PC-9 (cell line): ENCODE data around the gene FASN. TPM values are rescaled to one million over a fixed set of nuclear protein-coding genes. Genes with fewer than 3 reads are reported as not detected.

Experiments
- BruUV-seq: library from RNA; stranded (reverse); fragments of 400-500 nt; replicated peaks from 2 replicates; lab custom pipeline; 2021; lab: Mats Ljungman, UMichigan
- CTCF ChIA-PET: fragments of 300-600 bp; sonication (Branson Sonifier 250); formaldehyde crosslinking; loops from one replicate; lab custom pipeline; 2022; ENCODE audit warnings: antibody characterized with exemption; lab: Charles Lee
- POLR2A ChIA-PET: fragments of 300-600 bp; sonication (Branson Sonifier 250); formaldehyde crosslinking; loops from one replicate; lab custom pipeline; 2022; ENCODE audit warnings: antibody characterized with exemption; ENCODE audit not compliant: unreplicated experiment; lab: Charles Lee
- DNase-seq, 2 experiments: peaks; one replicate each; pipeline versions ENCODE4 v3.0.0 to v3.0.0-alpha.2; 2015 to 2022; ENCODE audit warnings: mixed read lengths in 1 of 2
- H2AFZ ChIP-seq: fragments of 200-600 bp; sonication (generic); 2 replicates; pipeline ENCODE4 v1.8.1; 2017; ENCODE audit warnings: antibody characterized with exemption
- H3F3A ChIP-seq: fragments of 200-600 bp; sonication (generic); 2 replicates; pipeline ENCODE4 v1.8.1; 2017; ENCODE audit warnings: antibody characterized with exemption, mild to moderate bottlenecking, low read depth; ENCODE audit not compliant: insufficient read depth
- H3K27ac ChIP-seq: fragments of 200-600 bp; sonication (generic); 2 replicates; pipeline ENCODE4 v1.6.1; 2016; ENCODE audit warnings: mixed run types
- H3K27me3 ChIP-seq: fragments of 200-600 bp; sonication (generic); 2 replicates; pipeline ENCODE4 v1.6.1; 2016; ENCODE audit warnings: low read depth, mixed run types; ENCODE audit not compliant: insufficient read depth
- H3K36me3 ChIP-seq: fragments of 200-600 bp; sonication (generic); 2 replicates; pipeline ENCODE4 v1.6.1; 2016; ENCODE audit warnings: low read depth, mixed run types
- H3K4me1 ChIP-seq: fragments of 200-600 bp; sonication (generic); replicated peaks from 2 replicates; pipeline ENCODE4 v1.6.1; 2016; ENCODE audit warnings: mixed run types; ENCODE audit not compliant: insufficient read depth
- H3K4me2 ChIP-seq: fragments of 200-600 bp; sonication (generic); 2 replicates; pipeline ENCODE4 v1.6.1; 2017; ENCODE audit warnings: mixed run types
- H3K4me3 ChIP-seq: fragments of 200-600 bp; sonication (generic); 2 replicates; pipeline ENCODE4 v1.6.1; 2016; ENCODE audit warnings: mixed run types
- H3K79me2 ChIP-seq: fragments of 200-600 bp; sonication (generic); 2 replicates; pipeline ENCODE4 v1.6.1; 2017; ENCODE audit warnings: low read depth, mixed run types
- H3K9me2 ChIP-seq: fragments of 200-600 bp; sonication (generic); 2 replicates; pipeline ENCODE4 v1.8.1; 2017; ENCODE audit warnings: mild to moderate bottlenecking; ENCODE audit not compliant: insufficient read depth
- H3K9me3 ChIP-seq: fragments of 200-600 bp; sonication (generic); 2 replicates; pipeline ENCODE4 v1.8.1; 2016; ENCODE audit warnings: low read depth; ENCODE audit not compliant: insufficient read depth
- H4K20me1 ChIP-seq: fragments of 200-600 bp; sonication (generic); 2 replicates; pipeline ENCODE4 v1.8.1; 2017; ENCODE audit not compliant: insufficient read depth
- CTCF ChIP-seq: fragments of 200-600 bp; sonication (generic); conservative IDR thresholded peaks from 2 replicates; pipeline ENCODE4 v1.6.1; 2017; ENCODE audit warnings: mixed run types, antibody characterized with exemption, mild to moderate bottlenecking, moderate library complexity
- EZH2 ChIP-seq: fragments of 200-600 bp; sonication (generic); IDR thresholded peaks from 2 replicates; pipeline ENCODE4 v1.8.0; 2017; ENCODE audit warnings: antibody characterized with exemption, low read depth
- intact Hi-C: fragments of 100-400 bp; cut with micrococcal nuclease; formaldehyde crosslinking; loops from one replicate; pipeline ENCODE4 v1.10.0; 2022; ENCODE audit not compliant: unreplicated experiment
- total RNA-seq: library from RNA; stranded (reverse); gene quantifications from 2 replicates; pipeline ENCODE4 v1.2.3, GENCODE V29; 2021

The FASN gene
- total RNA-seq, 1 experiment from 2014 or later, result 658 TPM

- H3K9me3 ChIP-seq, result no peaks in the 10 kb centered on the region
- H3K4me3 ChIP-seq, result no peak overlapping the region
- H3K79me2 ChIP-seq, result no peaks in the 10 kb centered on the region
- H4K20me1 ChIP-seq, result no peaks in the 10 kb centered on the region
- TF ChIP-seq CTCF (no peak), EZH2 (no peak)
- no peak for DNase-seq
- ChIA-PET CTCF (no interaction called here), POLR2A (interaction anchor here (0.7 kb wide), 1 partner anchor 35 kb away, joined by 24 read pairs; no protein-coding TSS in a partner anchor)
- intact Hi-C loops, result no loop called here
- no TSS peak for BruUV-seq
- H3K9me2 ChIP-seq, result no peaks in the 10 kb centered on the region
- H3K27me3 ChIP-seq, result no peaks in the 10 kb centered on the region
- no peaks in the 10 kb centered on the region for H3K4me1 ChIP-seq
- no peaks in the 10 kb centered on the region for H3F3A ChIP-seq
- H3K36me3 ChIP-seq, result no peaks in the 10 kb centered on the region
- no peak overlapping the region for H3K27ac ChIP-seq
- no peak overlapping the region for H3K4me2 ChIP-seq
- no peak overlapping the region for H2AFZ ChIP-seq
Observed at GRCh38 chr17:82124101-82124500, 26.1 kb upstream of the FASN start.

GRCh38 chr17:82121660-82122629 lies 23.9 kb upstream of the FASN start:
- DNase-seq, result no peak
- Histone ChIP-seq H3K4me2 (no peak overlapping the region), H3F3A (no peaks in the 10 kb centered on the region), H3K27me3 (no peaks in the 10 kb centered on the region), H3K9me2 (no peaks in the 10 kb centered on the region), H3K27ac (no peak overlapping the region), H3K4me3 (no peak overlapping the region), H3K79me2 (no peaks in the 10 kb centered on the region), H2AFZ (no peak overlapping the region), H3K4me1 (no peaks in the 10 kb centered on the region), H4K20me1 (no peaks in the 10 kb centered on the region), H3K9me3 (no peaks in the 10 kb centered on the region), H3K36me3 (no peaks in the 10 kb centered on the region)
- ChIA-PET POLR2A (no interaction called here), CTCF (no interaction called here)
- BruUV-seq, result no TSS peak
- intact Hi-C loops, result no loop called here
- no peak for TF ChIP-seq EZH2
- no peak for TF ChIP-seq CTCF

GRCh38 chr17:82121246-82121645 lies 23.2 kb upstream of the FASN start:
- intact Hi-C loops, result no loop called here
- no peaks in the 10 kb centered on the region for H3K36me3 ChIP-seq
- ChIA-PET POLR2A (no interaction called here), CTCF (interaction anchor here (0.6 kb wide), 1 partner anchor 32 kb away, joined by 3 read pairs; no protein-coding TSS in a partner anchor)
- H3K9me3 ChIP-seq, result no peaks in the 10 kb centered on the region
- no peak overlapping the region for H2AFZ ChIP-seq
- DNase-seq, result no peak
- no peaks in the 10 kb centered on the region for H3F3A ChIP-seq
- no peak overlapping the region for H3K4me3 ChIP-seq
- H3K27ac ChIP-seq, result no peak overlapping the region
- H3K27me3 ChIP-seq, result no peaks in the 10 kb centered on the region
- H3K4me1 ChIP-seq, result no peaks in the 10 kb centered on the region
- no TSS peak for BruUV-seq
- TF ChIP-seq EZH2 (no peak), CTCF (no peak)
- H3K9me2 ChIP-seq, result no peaks in the 10 kb centered on the region
- H3K79me2 ChIP-seq, result no peaks in the 10 kb centered on the region
- H3K4me2 ChIP-seq, result no peak overlapping the region
- no peaks in the 10 kb centered on the region for H4K20me1 ChIP-seq
